GM18867 (cell line): ENCODE results near the gene NR2F2.

Experiments
- ATAC-seq: cut with Tn5 transposase; IDR thresholded peaks from one replicate; pipeline ENCODE4 v1.9.1; 2021; ENCODE audit warnings: mild to moderate bottlenecking, moderate library complexity; ENCODE audit not compliant: unreplicated experiment

Gene NR2F2

GRCh38 chr15:96341513-96342405 lies 11.3 kb downstream of the NR2F2 start:
- no peak for ATAC-seq

- no peak for ATAC-seq
Measured at GRCh38 chr15:96342406-96343112, 12.1 kb downstream of the NR2F2 start.

DNA sequence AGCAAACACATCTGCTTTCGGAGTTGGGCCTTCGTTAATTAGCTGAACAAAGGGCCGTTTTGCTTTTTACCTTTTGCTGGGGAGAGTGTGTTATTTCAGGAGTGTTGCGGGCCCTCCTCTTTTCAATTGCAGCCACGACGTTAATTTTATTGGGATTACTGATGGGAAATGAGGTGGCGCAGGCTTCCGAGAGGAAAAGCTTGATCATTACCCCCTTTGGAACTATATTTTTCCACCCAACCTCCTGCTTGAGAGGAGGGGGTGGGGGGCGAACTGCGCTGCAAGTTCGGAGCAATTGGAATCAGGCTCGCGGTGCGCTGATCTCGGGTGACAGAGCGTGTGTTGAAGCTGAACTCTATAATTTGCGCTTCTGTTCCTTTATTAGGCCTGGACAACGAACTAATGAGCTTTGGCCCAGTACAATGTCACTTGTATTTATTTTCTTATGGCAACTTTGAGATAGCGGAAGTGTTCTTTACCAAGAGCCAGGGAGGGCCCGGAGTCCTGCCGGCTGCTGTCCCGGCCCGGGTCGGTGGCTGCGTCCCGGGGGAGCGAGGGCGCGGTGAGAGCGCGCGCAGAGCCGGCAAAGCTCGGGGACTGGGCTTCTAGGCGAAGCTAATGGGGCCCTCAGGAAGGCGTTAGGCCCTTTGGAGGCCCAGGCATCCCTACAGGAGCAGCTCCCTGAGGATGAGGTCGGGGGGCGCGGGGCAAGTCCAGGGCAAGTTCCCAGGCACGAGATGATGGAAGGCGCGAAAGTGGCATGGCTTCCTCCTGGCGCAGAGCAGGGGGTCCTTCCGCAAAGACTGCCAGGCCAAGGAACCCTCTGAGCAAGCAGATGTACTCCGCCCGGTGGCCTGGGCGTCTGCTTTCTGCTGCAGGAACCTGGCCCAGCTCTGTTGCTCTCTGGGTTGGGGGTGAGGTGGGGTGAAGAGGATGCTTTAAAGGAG lies 12.9 kb downstream of the NR2F2 start:
- ATAC-seq, result no peak

- ATAC-seq, result no peak
Measured at GRCh38 chr15:96344060-96344705, 13.7 kb downstream of the NR2F2 start.

GRCh38 chr15:96344706-96345559 lies 14.4 kb downstream of the NR2F2 start:
- ATAC-seq, result no peak

- no peak for ATAC-seq
Measured at GRCh38 chr15:96345560-96346399, 15.3 kb downstream of the NR2F2 start.

GRCh38 chr15:96346409-96346970 lies 16.0 kb downstream of the NR2F2 start:
- ATAC-seq, result no peak

- ATAC-seq, result no peak
Measured at GRCh38 chr15:96347181-96348111, 16.9 kb downstream of the NR2F2 start.

- no peak for ATAC-seq
Measured at GRCh38 chr15:96348112-96349027, 17.9 kb downstream of the NR2F2 start.

DNA sequence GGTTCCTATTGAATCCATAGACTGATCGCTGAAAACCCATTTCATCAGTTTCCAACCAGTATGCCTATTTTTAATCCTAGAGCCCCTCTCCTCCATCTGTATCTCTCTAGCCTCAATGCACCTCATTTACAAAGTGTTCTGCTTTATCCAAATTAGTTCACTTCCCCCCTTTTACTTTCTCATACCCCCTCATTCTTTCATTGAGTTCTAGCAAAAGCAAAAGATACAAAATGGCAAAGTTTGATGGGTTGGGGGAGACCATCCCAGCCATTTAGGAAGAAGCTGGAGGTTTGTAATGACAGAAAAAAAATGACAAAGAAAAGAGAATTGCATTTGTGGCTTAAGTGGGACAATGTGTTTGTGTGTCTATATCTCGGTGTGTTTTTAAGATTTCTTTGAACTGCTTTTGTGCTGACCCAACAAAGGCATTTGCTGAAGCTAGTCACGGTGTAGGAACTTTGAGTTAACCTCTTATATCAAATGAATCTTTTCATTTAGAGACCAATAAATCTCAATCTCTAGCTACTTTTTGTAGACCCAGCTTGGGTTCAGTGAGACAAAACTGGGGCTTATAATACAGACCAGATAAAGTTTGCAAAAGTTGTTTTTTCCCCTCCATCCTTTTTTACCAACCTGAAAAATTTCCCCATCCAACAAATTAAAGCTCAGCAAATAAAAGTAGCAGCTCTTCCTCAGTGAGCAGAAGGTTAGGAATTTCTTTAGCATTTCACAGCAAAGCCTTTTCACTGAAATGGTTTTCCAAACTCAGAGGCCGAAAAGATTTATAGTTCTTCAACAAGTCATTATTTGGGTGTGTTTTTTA lies 18.7 kb downstream of the NR2F2 start:
- ATAC-seq, result no peak

DNA sequence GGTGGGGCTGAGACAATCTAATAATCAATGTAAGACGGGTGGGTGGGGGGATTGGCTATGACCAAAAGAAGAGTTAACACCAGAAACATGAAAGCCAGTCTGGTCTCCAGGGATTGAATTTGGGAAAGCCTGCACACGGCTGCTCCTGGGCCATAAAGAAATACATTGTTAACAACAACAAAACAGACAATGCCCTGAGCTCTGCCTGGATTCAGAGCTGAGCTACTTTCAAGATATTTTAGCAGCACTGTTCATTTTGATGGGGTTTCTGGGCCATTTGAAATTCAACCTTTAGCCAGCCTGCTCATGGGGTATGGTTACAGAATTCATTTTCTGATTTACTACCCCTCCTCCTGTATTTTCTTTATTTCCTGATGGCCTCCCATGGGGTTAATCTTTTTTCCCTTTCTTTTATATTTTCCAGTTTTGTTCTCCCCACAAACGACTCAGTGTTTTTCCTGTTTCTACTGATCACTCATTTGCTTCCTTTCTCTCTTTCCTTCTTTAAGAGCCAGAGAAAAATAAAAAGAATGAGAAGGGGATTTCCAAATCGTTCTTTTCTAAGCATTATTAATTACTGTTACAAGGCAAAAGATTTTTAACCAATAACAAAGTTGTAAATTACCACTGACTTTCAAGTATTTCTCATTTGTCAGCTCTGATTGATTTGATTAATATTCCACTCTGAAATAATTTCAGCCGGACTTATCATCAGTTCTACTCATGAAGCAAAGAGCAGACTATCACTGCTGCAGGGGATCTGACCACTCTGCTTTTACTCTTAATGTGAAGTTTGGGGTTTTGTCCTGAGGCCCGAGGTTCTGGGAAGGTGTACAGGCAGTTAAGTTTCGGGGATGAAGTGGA lies 19.6 kb downstream of the NR2F2 start:
- no peak for ATAC-seq

DNA sequence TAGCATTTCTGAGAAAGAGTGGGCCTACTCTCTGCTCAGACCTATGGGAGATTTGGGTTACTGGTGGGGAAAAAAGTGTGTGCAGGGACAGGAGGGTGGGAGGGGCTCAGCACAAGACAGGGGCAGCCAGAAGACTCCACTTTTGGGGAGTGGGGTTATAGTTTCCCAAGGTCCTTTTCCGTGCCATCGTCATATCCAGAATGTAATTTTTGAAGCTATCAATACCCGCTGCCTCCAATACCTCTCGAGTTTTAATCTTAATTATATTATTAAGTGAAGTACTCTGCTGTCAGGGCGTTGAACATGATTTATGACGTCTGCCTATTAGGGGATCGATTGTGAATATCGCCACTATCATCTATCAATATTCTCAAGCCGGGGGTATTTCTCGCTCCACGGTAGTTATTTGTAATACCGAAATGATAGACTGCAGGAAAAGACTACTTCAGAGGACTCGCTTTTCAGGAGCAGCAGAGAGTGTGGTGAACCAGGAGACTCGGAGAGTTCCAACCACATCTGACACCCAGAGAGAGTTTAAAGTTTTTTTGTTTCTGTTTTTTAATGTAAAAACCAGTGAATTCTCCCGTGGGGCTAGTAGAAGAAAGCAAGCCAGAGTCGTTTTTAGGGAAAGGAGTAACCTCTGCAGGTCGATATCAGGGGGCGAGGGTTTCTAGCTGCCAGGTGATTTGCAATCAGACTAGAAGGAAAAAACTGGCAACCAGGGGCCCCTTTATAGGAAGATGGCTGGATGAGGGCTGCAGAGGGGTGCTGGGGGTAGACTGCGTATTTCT lies 20.6 kb downstream of the NR2F2 start:
- no peak for ATAC-seq

DNA sequence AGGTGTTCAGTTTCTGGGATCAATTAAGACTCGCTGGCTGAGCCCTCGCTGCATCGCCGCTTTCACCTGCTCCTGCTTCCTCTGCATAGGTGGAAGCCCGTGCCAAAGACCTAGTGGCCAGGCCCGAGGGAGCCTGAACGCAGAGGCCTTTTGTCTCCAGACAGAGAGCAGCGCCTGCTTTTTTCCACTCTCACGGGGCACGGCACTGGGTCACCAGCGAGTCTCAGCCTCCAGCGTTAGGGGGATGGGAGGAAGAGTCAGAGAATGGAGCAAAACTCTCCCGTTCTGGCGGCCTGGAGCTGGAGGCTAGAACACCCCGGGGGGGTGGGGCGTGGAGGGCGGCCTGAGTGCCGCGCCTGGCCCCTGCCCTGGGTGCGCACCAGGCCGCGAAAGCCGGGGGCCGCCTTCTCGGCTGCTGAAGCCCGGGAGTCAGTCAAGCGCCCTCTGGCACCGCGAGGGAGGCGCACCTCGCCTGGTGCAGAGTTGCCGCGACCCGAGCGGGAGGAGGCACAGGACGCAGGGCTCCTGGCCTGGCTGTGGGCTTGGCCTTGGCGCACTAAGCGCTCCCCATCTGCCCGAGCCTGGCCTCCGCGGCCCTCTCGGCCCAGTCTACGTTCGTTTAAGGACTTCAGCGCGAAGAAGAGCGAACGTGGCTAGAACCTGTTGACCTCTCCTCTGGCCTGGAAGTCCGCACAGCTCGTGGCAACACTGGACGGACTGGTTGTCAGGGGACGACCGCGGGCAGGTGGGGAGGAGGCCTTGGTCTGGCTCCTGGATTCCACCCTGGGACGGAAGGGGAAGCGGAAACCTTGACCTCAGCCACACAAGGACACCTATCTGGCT lies 21.5 kb downstream of the NR2F2 start:
- no peak for ATAC-seq
